Upper lobe of left lung (tissue), 6 donors: Measurements from ENCODE around the gene MOCS1. TPM values are rescaled to one million over a fixed set of nuclear protein-coding genes. Genes with fewer than 3 reads are reported as not detected.
A peak's percentile ranks its signal among the peaks of the same experiment; 100 is the strongest.

Experiments
- ATAC-seq, 2 donors: fragments of 200-7000 bp; cut with Tn5 transposase; one replicate each; pipeline ENCODE4 v1.9.1; 2022; ENCODE audit warnings: mild to moderate bottlenecking in 2 of 2, moderate library complexity in 2 of 2; ENCODE audit not compliant: low FRiP score in 2 of 2
- DNase-seq, 2 donors: peaks; one replicate each; pipeline ENCODE4 v3.0.0-alpha.2; 2019 to 2020
- H3K27ac ChIP-seq, 4 donors: fragments of 200-600 bp; sonication (generic); one replicate each; pipeline ENCODE4 v1.5.1; 2016 to 2019
- H3K27me3 ChIP-seq, 4 donors: fragments of 200-600 bp; sonication (generic); one replicate each; pipeline ENCODE4 v1.5.1; 2017 to 2019
- H3K36me3 ChIP-seq, 4 donors: fragments of 200-600 bp; sonication (generic); one replicate each; pipeline ENCODE4 v1.5.1; 2016 to 2019
- H3K4me1 ChIP-seq, 4 donors: fragments of 200-600 bp; sonication (generic); one replicate each; pipeline ENCODE4 v1.5.1; 2018 to 2019
- H3K4me3 ChIP-seq, 4 donors: fragments of 200-600 bp; sonication (generic); one replicate each; pipeline ENCODE4 v1.5.1; 2017 to 2019; ENCODE audit warnings: mild to moderate bottlenecking in 2 of 4, moderate library complexity in 1 of 4
- H3K9me3 ChIP-seq, 4 donors: fragments of 200-600 bp; sonication (generic); one replicate each; pipeline ENCODE4 v1.5.1; 2018 to 2019
- CTCF ChIP-seq, 6 experiments: fragments of 450-650 bp in 4 of 6; fragments of 200-600 bp in 2 of 6; sonication (generic) in 2 of 6; IDR thresholded peaks; one replicate each; pipeline ENCODE4 v1.5.1; 2016 to 2019; ENCODE audit warnings: antibody characterized with exemption in 6 of 6
- EP300 ChIP-seq, 4 donors: sonication (generic); formaldehyde crosslinking; IDR thresholded peaks; one replicate each; pipeline ENCODE4 v1.5.1; 2017; ENCODE audit warnings: antibody characterized with exemption in 4 of 4, control low read depth in 2 of 4
- POLR2A ChIP-seq, 4 donors: fragments of 450-650 bp; IDR thresholded peaks; one replicate each; pipeline ENCODE4 v1.5.1; 2016 to 2017; ENCODE audit warnings: antibody characterized with exemption in 4 of 4, mild to moderate bottlenecking in 2 of 4
- POLR2AphosphoS5 ChIP-seq, 2 donors: sonication (generic); formaldehyde crosslinking; IDR thresholded peaks; one replicate each; pipeline ENCODE4 v1.5.1; 2017; ENCODE audit warnings: antibody characterized with exemption in 2 of 2
- WGBS, 2 donors: methylation state at CpG; one replicate each; pipeline ENCODE4 v1.1.5; 2017 to 2018; 5-methylcytosine and 5-hydroxymethylcytosine counted together
- total RNA-seq, 6 donors: library from RNA; depleted of rRNA in 4 of 6; stranded (reverse); fragments of >200 nt in 4 of 6; gene quantifications; one replicate each; pipeline versions ENCODE4 v1.1.0 to v1.2.1, GENCODE V29; 2016 to 2021
- donor health status: DM: no; HTN: no; CAD: no; lungs with moderate emphysema.
- donor health status: DM: no; HTN: yes; CAD: no; lungs with severe emphysema.

MOCS1 gene
- total RNA-seq, 6 donors from 2014 or later, result 15.0 to 49.2 (median 26.3) TPM

- H3K36me3 ChIP-seq, result peaks cover 4 to 18% (median 8%) of the 10 kb centered on the region in 4 donors
- 95 to 97% methylated on average over 3 of the region's 3 CpGs for WGBS, 2 donors
- TF ChIP-seq POLR2A (IDR thresholded peaks at IDR 0.05) (no peak), POLR2AphosphoS5 (IDR thresholded peaks at IDR 0.05) (no peak), EP300 (IDR thresholded peaks at IDR 0.05) (no peak), CTCF (IDR thresholded peaks at IDR 0.05) (no peak)
- H3K4me3 ChIP-seq, result no peak overlapping the region
- ATAC-seq (no peak), DNase-seq (no peak)
- H3K4me1 ChIP-seq, result no peaks in the 10 kb centered on the region
- no peaks in the 10 kb centered on the region for H3K9me3 ChIP-seq
- no peaks in the 10 kb centered on the region for H3K27me3 ChIP-seq
- H3K27ac ChIP-seq, result no peak overlapping the region
Measured at GRCh38 chr6:39897698-39898097, 36.6 kb downstream of the MOCS1 start.

- WGBS, 2 donors, result 83 to 91% methylated on average over 4 to 12 of the region's 12 CpGs
- H3K9me3 ChIP-seq, result no peaks in the 10 kb centered on the region
- H3K4me1 ChIP-seq, result no peaks in the 10 kb centered on the region
- DNase-seq (no peak), ATAC-seq (no peak)
- TF ChIP-seq POLR2A (IDR thresholded peaks at IDR 0.05) (no peak), CTCF (IDR thresholded peaks at IDR 0.05) (no peak), EP300 (IDR thresholded peaks at IDR 0.05) (no peak), POLR2AphosphoS5 (IDR thresholded peaks at IDR 0.05) (no peak)
- H3K4me3 ChIP-seq, result no peak overlapping the region
- peaks cover 4 to 18% (median 8%) of the 10 kb centered on the region in 4 donors for H3K36me3 ChIP-seq
- no peak overlapping the region for H3K27ac ChIP-seq
- H3K27me3 ChIP-seq, result no peaks in the 10 kb centered on the region
Measured at GRCh38 chr6:39896701-39897100, 37.6 kb downstream of the MOCS1 start.

- Histone ChIP-seq H3K36me3 (peaks cover 4 to 11% (median 6%) of the 10 kb centered on the region in 4 donors), H3K27me3 (no peaks in the 10 kb centered on the region), H3K9me3 (no peaks in the 10 kb centered on the region), H3K4me3 (no peak overlapping the region), H3K4me1 (peaks cover 0 to 4% (median 0%) of the 10 kb centered on the region in 4 donors), H3K27ac (no peak overlapping the region)
- ATAC-seq (no peak), DNase-seq (no peak)
- 84 to 92% methylated on average over 7 to 8 of the region's 8 CpGs for WGBS, 2 donors
- TF ChIP-seq CTCF (IDR thresholded peaks at IDR 0.05) (no peak), POLR2A (IDR thresholded peaks at IDR 0.05) (no peak)
Measured at GRCh38 chr6:39893286-39893685, 41.0 kb downstream of the MOCS1 start.

- DNase-seq, result peak in 1 of 2 donors; percentile 72
- Histone ChIP-seq H3K36me3 (peaks cover 4 to 11% (median 6%) of the 10 kb centered on the region in 4 donors), H3K9me3 (no peaks in the 10 kb centered on the region), H3K27ac (peak overlapping the region in 1 of 4 donors; percentile 30), H3K27me3 (no peaks in the 10 kb centered on the region), H3K4me1 (peaks cover 0 to 11% (median 3%) of the 10 kb centered on the region in 4 donors), H3K4me3 (no peak overlapping the region)
- peak; percentile 79 to 86 for ATAC-seq
- 53 to 63% methylated on average over 2 of the region's 2 CpGs for WGBS, 2 donors
- TF ChIP-seq CTCF (IDR thresholded peaks at IDR 0.05) (peak; percentile 56 to 81 (median 59)), EP300 (IDR thresholded peaks at IDR 0.05) (no peak), POLR2A (IDR thresholded peaks at IDR 0.05) (no peak), POLR2AphosphoS5 (IDR thresholded peaks at IDR 0.05) (no peak)
Measured at GRCh38 chr6:39892490-39893129, 41.7 kb downstream of the MOCS1 start.

- no peaks in the 10 kb centered on the region for H3K27me3 ChIP-seq
- TF ChIP-seq CTCF (IDR thresholded peaks at IDR 0.05), result no peak
- TF ChIP-seq POLR2AphosphoS5 (IDR thresholded peaks at IDR 0.05), result no peak
- ATAC-seq, result no peak
- H3K36me3 ChIP-seq, result peaks cover 2 to 7% (median 5%) of the 10 kb centered on the region in 4 donors
- no peak overlapping the region for H3K4me3 ChIP-seq
- peaks cover 0 to 12% (median 8%) of the 10 kb centered on the region in 4 donors for H3K4me1 ChIP-seq
- WGBS, 2 donors, result 66 to 81% methylated on average over 4 of the region's 4 CpGs
- no peaks in the 10 kb centered on the region for H3K9me3 ChIP-seq
- H3K27ac ChIP-seq, result peak overlapping the region in 1 of 4 donors; percentile 30
- no peak for DNase-seq
Measured at GRCh38 chr6:39891976-39892375, 42.3 kb downstream of the MOCS1 start.
